ENCODE data around the gene ASIC3.

ASIC3 gene

DNA sequence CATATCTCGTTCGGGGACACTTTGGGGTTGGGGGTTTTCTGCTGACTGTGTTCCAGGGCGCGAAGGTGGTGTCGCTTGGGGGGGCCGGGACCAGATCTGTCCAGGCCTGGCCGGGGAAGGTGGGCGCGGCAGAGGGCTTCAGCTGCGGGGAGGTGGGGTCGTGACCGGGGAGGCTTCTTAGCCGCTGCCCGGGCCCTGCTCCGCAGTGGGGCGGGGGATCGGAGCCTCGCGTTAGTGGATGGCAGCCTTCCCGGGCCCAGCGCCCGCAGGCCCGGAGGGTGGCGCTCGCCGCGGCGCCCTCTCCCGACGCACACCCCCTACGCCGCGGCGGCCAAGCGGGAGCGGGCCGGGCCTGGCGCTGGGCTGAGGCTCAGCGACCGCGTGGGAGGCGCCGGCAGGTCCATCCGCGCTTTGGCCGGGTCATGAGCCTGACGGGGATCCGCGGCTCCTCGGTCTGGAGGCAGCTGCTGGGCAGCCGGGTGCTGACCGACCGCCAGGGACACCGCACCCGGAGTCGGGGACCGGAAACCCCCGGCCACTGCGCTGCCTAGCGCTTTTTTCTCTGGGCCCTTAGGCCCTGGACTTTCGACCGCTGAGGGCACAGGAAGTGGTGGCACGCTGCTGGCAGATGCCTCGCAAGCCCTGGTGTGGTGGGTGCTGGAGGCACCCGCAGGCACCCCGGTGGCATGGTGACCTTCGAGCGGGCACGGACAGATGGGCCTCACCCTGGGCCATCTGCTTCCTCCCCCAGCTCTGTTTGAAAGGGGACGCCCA, 39.1 kb downstream of the ASIC3 start:
- DNase-seq, result peak in 4 of 6 experiments; percentile 13 to 52 (median 36)

DNA sequence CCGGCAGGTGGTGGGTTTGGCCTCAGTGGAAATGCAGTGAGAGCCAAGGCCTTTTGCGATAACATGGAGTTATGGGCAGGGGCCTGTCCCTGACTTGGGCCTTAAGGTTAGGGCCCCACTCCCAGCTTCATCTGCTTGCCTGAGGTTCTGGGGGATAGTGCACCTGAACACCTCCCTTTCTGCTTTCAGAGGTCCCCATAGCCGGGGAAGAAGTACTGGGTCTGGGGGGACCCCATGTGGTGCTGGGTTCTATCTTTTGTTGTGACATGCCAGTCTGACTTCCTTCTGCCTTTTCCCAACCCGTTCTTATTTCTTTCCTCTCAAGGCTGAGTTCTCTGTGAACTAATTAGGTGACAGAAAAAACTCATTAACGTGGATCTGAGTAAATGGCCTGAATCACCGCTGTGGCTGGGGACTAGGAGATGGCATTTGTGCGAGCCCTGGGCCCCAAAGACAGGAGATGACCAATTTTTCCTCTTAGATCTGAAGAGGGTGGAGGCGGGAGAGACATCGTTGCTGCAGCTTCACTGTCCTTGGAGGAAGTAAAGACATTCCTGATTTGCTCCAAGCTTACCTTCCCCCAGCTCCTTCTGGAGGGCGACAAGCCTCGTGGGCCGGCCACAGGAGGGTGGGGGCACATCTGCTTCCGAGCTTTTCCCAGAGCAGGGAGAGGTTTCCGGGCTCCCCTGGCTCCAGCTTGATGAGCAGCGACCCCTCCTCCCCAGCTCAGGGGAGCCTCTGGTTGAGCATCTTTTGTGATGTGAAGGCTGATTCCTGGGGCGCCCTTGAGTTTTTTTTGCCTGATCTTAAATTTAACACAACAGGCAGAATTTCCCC, 39.9 kb downstream of the ASIC3 start:
- DNase-seq, result peak in 1 of 6 experiments; percentile 42

DNA sequence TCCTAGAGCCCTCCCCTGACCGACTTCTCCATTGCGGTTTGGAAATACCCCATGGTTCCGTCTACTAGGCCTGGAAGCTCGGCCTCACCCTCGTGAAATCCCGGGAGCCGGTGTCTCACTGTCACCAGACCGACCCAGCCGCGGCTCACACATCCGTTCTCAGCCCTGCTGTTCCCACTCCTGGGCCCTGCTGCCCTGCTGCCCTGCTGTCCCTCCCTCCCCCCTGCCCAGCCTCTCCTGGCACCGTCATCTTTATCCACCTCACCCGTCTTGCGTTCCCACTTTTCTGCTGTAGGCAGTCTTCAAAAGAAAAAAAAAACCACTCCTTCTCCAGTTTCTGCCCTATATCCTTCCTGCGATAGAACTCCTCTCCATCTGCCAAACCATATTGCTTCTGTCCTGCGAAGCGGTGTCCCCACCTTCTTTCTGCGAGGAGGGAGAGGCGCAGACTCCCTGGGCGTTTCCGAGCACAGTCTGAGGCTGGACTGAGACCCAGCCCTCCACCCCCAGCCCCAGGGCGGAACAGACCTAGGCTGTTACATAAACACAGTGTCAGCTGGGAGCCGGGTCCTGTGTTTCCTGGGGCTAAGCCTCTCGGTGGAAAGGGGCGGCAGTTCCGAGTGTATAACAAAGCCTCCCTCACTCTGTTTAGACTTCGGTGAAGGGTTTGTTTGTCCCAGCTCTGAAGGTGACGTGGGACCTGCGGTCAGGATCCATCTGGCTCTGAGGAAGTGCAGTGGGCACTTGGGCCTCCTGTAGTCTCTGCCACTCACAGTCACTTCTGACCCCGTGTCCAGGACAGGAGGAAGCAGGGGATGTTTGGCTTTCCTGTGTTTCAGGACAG, 40.7 kb downstream of the ASIC3 start:
- DNase-seq, result peak in 2 of 6 experiments; percentile 10 to 42

DNA sequence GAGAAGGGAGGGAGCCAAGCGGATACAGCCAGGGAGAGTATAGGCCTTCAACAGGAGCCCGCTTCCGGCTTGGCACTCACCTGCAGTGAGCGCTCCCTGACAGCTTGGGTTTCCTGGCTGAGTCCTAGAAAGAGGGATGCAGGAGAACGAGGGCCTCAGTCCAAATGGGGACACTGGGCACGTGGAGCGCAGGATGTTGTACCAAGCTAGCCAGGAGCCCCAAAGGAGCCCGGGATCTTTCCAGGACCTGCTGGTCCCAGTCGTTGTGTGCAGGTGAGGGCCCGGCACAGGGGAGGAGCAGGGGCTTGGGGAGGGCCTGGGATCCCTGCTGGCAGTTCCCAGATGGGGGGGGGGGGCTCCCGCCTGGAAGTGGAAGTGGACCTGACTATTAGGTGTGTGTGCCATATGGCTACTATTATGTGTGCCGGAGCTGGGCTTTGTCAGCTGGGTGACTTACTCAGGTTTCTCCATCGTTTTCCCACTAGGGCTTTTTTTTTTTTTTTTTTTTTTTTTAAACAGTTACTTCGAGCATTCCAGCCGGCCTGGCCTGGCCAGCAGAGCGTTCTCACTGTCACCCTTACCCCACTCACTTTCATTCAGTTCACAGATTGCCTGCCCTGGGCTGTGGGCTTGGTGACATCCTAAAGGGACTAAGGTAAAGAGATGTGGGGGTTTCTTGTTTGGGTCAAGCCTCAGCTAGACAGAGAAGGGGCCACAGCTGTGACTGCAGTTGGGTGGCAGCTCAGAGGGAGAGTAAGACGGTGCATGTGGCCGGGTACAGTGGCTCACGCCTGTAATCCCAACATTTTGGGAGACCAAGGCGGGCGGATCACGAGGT, 41.8 kb downstream of the ASIC3 start:
- no peak for DNase-seq

DNA sequence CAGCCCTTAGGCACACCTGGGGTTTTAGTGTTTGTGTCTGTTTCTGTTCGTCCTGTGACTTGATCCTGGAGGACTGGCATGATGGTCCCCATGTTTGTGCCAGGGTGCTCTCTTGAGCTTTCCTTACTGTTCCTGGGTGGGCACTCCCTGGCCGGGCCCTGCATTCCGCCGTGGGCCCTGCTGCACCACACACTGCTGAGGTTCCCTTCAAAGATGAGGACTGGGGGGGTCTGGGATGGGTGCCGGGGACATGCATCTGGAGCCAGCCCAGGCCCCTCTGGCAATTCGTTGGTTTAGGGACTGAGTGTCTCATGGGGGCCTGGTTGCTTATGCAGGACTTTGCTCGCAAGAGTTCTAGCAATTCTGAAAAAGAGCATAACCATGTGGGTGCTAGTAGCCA, 42.7 kb downstream of the ASIC3 start:
- DNase-seq, result no peak

DNA sequence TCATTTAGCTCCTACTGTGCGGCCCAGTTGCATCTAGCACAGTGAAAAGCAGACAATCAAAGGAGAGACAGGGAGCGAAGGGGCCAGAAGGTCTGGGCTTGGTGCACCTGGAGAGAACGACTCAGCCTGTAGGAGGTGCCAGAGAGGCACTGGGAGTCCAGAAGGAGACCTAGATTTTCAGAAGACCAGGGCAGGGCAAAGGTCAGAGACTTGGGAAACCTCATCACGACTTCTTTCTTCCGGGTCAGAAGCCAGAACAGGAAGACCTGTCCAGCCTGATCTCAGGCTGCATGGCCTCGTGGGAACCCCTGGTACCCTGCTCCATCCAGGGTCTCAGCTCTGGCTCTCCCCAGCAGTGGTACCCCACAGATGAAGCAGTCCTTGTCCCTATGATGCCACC, 43.1 kb downstream of the ASIC3 start:
- no peak for DNase-seq

DNA sequence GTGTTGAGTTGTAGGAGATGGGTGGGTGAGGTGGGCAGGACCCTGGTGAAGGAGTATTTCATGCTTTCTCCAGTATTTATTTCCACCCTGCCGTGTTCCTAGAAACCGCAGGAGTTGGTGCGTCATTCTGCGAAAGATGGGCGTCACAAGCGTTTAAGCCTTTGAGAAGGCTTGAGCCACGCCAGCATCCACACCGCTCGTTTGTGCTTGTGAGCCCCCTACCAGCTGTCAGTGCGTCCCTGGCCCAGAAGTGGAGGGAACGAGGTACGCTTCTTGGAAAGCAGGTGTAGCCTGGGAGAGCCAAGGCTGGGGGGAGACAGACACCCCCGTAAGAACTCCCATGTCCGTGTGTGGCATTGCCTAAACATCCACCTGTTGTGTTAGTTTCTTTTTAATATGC, 43.7 kb downstream of the ASIC3 start:
- no peak for DNase-seq

DNA sequence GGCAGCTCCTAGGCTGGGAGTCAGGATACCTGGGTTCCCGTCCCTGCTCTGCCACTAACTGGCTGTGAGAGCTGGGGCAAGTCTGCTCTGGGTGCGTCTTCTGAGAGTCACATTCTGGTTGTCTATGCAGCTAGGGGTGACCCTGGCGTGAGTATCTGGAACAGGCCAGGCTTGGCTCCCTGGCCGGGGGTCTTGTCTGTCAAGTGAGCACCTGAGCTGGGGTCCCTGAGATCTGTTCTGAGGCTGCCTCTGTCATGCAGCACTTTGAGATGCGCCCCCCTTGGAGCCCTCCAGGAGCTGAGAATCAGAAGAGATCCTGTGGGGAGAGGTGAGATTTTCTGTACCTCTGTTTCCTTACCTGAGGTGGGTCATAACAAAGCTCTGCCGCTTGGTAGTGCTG, 45.4 kb downstream of the ASIC3 start:
- no peak for DNase-seq

DNA sequence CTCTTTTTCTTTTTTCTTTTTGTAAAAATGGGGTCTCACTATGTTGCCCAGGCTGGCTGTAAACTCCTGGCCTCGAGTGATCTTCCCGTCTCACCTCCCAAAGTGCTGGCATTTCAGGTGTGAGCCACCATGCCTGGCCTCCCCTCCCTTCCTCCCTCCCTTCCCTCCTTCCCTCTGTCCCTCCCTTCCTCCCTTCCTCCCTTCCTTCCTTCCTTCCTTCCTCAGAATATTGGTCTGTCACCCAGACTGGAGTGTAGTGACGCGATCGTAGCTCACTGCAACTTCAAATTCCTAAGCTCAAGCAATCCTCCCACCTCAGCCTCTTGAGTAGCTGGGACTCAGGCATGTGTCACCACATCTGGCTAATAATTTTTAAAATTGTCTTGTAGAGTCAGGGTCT, 46.3 kb downstream of the ASIC3 start:
- no peak for DNase-seq

DNA sequence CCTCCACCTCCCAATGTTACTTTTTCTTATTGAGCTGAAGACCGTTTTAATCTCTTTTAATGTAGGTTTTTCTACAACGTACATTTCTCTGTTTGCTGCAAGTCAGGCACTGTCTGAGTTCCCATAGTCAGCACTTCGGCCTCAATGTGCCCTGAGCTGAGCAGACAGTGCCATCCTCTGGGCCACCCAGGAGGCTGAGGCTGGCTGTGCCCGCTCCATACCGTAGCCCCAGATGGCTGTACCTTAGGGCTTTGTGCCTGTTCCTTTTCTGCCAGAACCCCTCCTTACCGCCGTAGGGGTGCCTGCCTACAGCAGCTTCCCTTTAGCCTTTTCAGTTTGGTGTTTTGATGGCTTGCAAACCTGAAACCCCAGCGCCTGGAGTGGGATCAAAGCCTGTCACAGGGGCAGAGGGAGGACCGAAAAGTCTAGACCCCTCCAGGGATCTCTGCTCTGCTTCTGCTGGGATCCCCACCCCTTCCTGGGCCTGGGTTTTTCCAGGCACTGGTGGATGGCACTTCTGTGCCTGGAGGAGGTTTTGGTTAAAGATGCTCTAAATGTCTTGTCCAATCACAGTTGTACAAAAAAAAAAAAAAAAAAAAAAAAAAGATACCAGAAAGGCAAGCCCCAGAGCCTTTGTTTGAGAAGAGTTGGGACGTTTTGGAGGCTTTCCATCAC, 46.9 kb downstream of the ASIC3 start:
- DNase-seq, result no peak

DNA sequence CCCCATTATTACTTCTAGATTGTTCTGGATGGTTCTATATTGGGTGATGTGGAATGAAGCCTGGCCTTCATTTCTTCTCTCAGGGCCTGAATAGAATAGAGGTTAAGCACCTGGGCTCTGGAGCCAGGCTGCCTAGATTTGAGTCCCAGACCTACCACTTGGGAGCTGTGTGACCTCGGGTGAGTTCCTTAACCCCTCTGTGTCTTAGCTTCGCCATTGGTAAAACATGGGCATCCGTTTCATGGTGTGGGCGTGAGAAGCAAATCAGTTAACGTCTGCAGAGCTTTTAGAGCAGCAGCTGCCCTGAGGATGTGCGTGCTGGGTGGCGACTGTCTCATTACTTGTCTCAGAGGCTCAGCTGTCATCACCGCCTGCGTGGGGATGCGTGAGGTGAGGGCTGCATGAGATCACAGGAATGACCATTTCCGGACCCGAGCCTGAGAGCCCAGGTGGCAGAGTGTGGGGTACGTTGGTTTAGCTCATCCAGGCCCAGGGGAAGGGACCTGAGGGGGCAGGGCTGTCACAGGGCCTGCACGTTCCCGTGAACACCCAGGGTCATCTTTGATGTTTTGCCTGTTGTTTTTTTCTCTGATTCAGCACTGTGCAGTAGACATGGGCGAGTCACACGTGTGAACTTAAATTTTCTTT, 47.6 kb downstream of the ASIC3 start:
- DNase-seq, result no peak

DNA sequence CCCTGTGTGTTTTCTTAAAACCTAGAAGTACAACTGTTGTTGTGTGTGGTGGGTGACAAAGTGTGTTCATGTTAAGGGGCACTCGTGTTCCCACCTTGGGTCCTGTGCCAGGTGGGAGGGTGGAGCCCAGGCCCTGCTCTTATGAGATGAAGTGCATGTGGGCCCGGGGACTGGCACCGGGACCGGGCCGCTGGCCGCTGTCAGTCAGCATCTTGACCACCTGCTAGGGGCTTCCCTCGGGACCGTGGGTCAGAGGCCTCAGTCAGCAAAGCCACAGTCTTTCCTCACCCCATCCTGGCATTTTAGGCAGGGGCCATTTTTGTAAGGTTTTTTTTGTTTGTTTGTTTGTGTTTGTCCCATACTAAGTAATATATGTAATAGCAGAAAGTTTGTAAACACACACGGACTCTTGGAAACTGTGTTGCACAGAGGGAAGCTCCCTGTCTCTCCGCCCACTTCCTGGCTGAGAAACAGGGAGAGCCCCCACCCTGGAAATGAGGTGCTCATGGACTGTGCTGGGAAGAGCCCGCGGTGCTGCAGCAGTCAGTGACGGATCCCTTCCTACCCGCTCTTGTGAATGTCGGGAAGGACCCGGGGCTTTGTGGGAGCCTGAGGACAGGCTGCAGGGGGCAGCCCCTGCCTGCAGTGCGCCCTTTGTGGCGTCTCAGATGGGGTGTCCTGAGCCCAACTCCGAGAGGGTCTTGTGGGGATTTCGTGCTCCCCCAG, 51.3 kb downstream of the ASIC3 start:
- no peak for DNase-seq

DNA sequence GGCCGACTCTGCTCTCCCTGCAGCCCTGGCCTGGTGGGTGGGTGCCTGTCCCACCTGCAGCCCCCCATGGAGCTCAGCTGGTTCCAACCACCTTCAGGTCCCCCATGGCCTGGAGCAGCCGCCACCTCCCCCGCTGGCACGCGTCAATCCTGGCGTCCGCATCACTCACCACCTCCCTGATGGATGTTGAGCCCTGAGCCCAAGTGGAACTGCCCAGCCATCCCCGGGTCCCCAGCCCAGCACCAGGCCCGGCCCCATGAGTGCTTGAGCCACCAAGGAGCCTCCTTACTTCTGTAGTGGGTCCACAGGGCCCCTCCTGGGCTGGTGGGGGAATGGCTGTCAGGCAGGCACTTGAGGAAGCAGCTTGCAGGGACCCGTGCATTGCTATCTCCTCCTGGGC, 52.6 kb downstream of the ASIC3 start:
- no peak for DNase-seq

DNA sequence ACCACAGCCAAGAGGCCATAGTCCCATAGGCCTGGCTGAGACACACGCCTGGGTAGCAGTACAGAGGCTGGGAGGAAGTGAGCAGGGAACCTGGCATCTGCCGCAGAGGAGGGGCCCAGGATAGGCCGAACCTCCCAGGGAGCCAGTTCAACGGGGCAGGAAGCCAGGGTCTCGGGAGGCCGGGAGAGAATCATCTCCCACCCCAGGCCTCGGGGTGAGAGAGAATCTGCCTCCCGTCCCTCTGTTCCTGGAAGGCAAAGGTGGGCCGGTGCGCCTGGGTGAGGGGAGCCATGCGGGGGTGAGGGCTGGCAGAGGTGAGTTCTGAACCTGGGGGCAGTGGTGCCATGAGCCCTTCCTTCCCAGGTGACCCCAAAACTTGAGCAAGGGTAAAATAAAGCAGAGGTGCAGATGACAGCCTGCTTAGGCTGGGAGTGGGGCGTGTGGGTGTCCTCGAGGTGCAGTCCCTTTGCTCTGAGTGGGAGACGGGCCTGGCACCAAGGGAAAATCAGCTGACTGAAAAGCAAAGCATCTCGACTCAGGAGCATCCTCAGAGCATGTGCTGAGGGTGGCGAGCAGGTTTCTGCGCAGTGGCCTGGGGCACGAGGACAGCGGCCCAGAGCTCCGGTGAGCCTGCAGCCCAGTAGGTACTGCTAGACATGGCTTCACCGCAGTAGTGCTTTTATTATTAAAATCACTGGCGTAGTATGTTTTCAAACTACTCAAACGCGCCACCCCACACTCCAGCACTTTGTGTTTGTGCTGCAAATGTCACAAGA, 53.5 kb downstream of the ASIC3 start:
- DNase-seq, result no peak

All from stimulated activated naive CD4-positive, alpha-beta T cell (primary cell).